Measurements from ENCODE around the gene DNAJC5.

DNAJC5 gene

DNA sequence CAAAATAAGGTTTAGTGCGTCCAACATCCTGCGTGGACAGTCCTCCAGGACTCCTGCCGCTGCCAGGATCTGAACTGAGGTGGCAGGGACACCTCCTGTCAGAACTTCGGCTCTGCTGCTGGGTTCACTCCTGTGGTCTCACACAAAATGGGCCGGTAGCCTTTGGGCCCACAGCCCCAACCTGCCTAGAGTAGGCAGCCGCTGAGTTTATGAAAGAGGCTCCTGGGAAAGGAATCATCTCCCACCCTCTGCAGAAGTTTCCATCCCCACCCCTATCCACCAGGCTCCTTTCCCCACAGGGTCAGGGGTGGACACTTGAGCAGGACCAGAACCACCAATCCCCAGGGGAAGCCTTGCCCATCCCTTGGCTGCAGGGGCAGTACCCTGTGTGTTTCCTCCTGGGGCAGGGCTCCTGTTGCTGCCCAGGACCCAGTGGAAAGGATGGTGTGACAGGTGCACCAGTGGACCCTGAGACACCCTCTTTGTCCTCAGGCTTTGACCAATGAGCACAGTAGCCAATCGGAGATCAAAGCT, 35.7 kb upstream of the DNAJC5 start:
- H3K56ac ChIP-seq (ENCODE audit: low read length), result peak overlapping the region; percentile 73
- no peaks in the 10 kb centered on the region for H3K27me3 ChIP-seq (ENCODE audit: insufficient read depth, low read length, poor library complexity)
- H3K36me3 ChIP-seq (ENCODE audit: control insufficient read depth, insufficient read depth, low read length), result no peaks in the 10 kb centered on the region
- H2BK5ac ChIP-seq (ENCODE audit: low read length), result no peak overlapping the region
- no peak overlapping the region for H3K23ac ChIP-seq (ENCODE audit: low read length)
- no peak overlapping the region for H4K8ac ChIP-seq (ENCODE audit: low read depth, low read length)
- H3K27ac ChIP-seq (ENCODE audit: low read depth, low read length), result no peak overlapping the region
- H3K4me3 ChIP-seq (ENCODE audit: low read length), result no peak overlapping the region
- H3K4me1 ChIP-seq (ENCODE audit: control insufficient read depth, low read depth, low read length), result peaks cover 4% of the 10 kb centered on the region
- no CpG with 5 or more reads among the region's 7 CpGs for WGBS (ENCODE audit: extremely low coverage, insufficient coverage, low lambda C conversion rate)
- H3K4ac ChIP-seq (ENCODE audit: low read depth, low read length), result no peak overlapping the region
- H4K5ac ChIP-seq (ENCODE audit: low read length), result no peak overlapping the region
- DNase-seq, result no peak
- H3K79me2 ChIP-seq (ENCODE audit: control insufficient read depth, insufficient read depth, low read length), result no peaks in the 10 kb centered on the region
- no peak overlapping the region for H2BK15ac ChIP-seq (replicated peaks; ENCODE audit: low read depth)
- no peak overlapping the region for H3K18ac ChIP-seq (ENCODE audit: low read length)
- H2BK120ac ChIP-seq (ENCODE audit: low read depth, low read length), result no peak overlapping the region
- peak overlapping the region; percentile 50 for H3K9ac ChIP-seq (ENCODE audit: low read length)
- H3K79me1 ChIP-seq (ENCODE audit: low read length), result peaks cover 5% of the 10 kb centered on the region
- no peak overlapping the region for H2AK5ac ChIP-seq (ENCODE audit: low read length)
- H3K4me2 ChIP-seq (ENCODE audit: low read length), result no peak overlapping the region

DNA sequence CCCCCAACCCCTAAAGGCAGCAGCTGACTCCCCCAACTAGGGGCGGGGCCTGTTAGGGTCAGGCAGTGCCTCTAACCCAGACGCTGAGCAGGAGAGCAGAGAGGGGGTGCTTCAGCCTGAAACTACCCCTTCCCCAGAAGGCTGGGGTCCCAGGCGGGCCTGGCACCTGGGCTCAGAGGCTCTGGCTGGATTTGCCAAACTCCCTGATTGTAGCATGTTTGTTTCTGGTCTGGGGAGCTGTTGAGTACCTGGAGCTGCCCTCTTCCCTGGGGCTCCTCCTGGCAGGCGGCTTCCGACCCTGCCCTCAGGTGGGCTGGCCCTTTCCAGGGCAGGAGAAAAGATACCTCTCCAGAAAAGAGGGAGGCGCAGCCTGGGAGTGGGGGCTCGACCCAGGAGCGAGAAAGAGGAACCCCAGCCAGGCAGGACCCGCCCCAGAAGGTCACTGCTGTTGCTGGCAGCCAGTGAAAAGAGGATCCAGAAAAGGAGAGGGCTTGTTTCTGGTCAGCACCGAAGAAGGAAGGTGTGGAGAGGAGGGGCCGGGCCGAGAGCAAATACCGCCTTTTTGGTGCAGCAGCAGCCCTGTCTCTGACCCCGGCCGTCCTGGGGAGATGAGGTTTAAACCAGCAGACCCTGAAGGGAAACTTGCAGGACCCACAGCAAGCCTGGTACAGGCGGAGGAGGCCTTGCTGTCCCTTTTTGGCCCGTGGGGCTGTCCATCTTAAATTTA, 34.4 kb upstream of the DNAJC5 start:
- Histone ChIP-seq H3K27ac (ENCODE audit: low read depth, low read length) (no peak overlapping the region), H3K4me3 (ENCODE audit: low read length) (no peak overlapping the region), H2AK5ac (ENCODE audit: low read length) (no peak overlapping the region), H3K9ac (ENCODE audit: low read length) (no peak overlapping the region), H3K27me3 (ENCODE audit: insufficient read depth, low read length, poor library complexity) (no peaks in the 10 kb centered on the region), H4K8ac (ENCODE audit: low read depth, low read length) (no peak overlapping the region), H4K5ac (ENCODE audit: low read length) (no peak overlapping the region), H3K18ac (ENCODE audit: low read length) (no peak overlapping the region), H3K23ac (ENCODE audit: low read length) (no peak overlapping the region), H2BK5ac (ENCODE audit: low read length) (no peak overlapping the region), H3K79me2 (ENCODE audit: control insufficient read depth, insufficient read depth, low read length) (peaks cover 3% of the 10 kb centered on the region), H2BK120ac (ENCODE audit: low read depth, low read length) (no peak overlapping the region), H3K56ac (ENCODE audit: low read length) (peak overlapping the region; percentile 34), H3K4ac (ENCODE audit: low read depth, low read length) (no peak overlapping the region), H2BK15ac (replicated peaks; ENCODE audit: low read depth) (no peak overlapping the region), H3K79me1 (ENCODE audit: low read length) (peaks cover 6% of the 10 kb centered on the region), H3K4me1 (ENCODE audit: control insufficient read depth, low read depth, low read length) (no peaks in the 10 kb centered on the region), H3K36me3 (ENCODE audit: control insufficient read depth, insufficient read depth, low read length) (no peaks in the 10 kb centered on the region), H3K4me2 (ENCODE audit: low read length) (no peak overlapping the region)
- no CpG with 5 or more reads among the region's 17 CpGs for WGBS (ENCODE audit: extremely low coverage, insufficient coverage, low lambda C conversion rate)
- DNase-seq, result no peak

DNA sequence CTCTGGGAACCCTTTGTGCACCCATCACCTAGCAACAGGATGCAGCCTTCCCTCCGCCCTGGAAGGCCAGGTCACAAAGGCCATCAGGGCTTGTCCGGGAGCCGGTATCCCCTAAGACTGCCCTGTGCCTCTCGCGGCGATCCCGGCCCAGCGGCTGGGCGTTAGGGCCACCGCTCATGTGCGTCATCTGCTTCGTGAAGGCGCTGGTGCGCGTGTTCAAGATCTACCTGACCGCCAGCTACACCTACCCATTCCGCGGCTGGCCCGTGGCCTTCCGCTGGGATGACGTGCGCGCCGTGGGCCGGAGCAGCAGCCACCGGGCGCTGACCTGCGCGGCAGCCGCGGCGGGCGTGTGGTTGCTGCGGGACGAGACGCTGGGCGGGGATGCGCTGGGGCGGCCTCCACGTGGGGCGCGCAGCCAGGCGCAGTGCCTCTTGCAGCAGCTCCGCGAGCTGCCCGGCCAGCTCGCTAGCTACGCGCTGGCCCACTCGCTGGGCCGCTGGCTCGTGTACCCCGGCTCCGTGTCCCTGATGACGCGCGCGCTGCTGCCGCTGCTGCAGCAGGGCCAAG, 33.5 kb upstream of the DNAJC5 start, which contains the start of gene ABHD16B:
TSS of gene ABHD16B (plus strand) at position 134 of the 570 bp plus-strand sequence. CDS start at position 177, 43 bp downstream.
- H3K79me2 ChIP-seq (ENCODE audit: control insufficient read depth, insufficient read depth, low read length), result peaks cover 11% of the 10 kb centered on the region
- H3K56ac ChIP-seq (ENCODE audit: low read length), result peak within 1 kb of the TSS; percentile 34
- no peak within 1 kb of the TSS for H3K18ac ChIP-seq (ENCODE audit: low read length)
- no peak within 1 kb of the TSS for H4K8ac ChIP-seq (ENCODE audit: low read depth, low read length)
- H3K4me1 ChIP-seq (ENCODE audit: control insufficient read depth, low read depth, low read length), result no peaks in the 10 kb centered on the region
- no peaks in the 10 kb centered on the region for H3K36me3 ChIP-seq (ENCODE audit: control insufficient read depth, insufficient read depth, low read length)
- H2BK5ac ChIP-seq (ENCODE audit: low read length), result no peak within 1 kb of the TSS
- no peak within 1 kb of the TSS for H2BK15ac ChIP-seq (replicated peaks; ENCODE audit: low read depth)
- H3K9ac ChIP-seq (ENCODE audit: low read length), result no peak within 1 kb of the TSS
- no peak within 1 kb of the TSS for H3K4ac ChIP-seq (ENCODE audit: low read depth, low read length)
- DNase-seq, result no peak
- no peaks in the 10 kb centered on the region for H3K27me3 ChIP-seq (ENCODE audit: insufficient read depth, low read length, poor library complexity)
- no CpG with 5 or more reads among the region's 59 CpGs for WGBS (ENCODE audit: extremely low coverage, insufficient coverage, low lambda C conversion rate)
- no peak within 1 kb of the TSS for H2BK120ac ChIP-seq (ENCODE audit: low read depth, low read length)
- peaks cover 9% of the 10 kb centered on the region for H3K79me1 ChIP-seq (ENCODE audit: low read length)
- H4K5ac ChIP-seq (ENCODE audit: low read length), result no peak within 1 kb of the TSS
- no peak within 1 kb of the TSS for H3K23ac ChIP-seq (ENCODE audit: low read length)
- H3K4me2 ChIP-seq (ENCODE audit: low read length), result no peak within 1 kb of the TSS
- no peak within 1 kb of the TSS for H2AK5ac ChIP-seq (ENCODE audit: low read length)
- no peak within 1 kb of the TSS for H3K27ac ChIP-seq (ENCODE audit: low read depth, low read length)
- no peak within 1 kb of the TSS for H3K4me3 ChIP-seq (ENCODE audit: low read length)

DNA sequence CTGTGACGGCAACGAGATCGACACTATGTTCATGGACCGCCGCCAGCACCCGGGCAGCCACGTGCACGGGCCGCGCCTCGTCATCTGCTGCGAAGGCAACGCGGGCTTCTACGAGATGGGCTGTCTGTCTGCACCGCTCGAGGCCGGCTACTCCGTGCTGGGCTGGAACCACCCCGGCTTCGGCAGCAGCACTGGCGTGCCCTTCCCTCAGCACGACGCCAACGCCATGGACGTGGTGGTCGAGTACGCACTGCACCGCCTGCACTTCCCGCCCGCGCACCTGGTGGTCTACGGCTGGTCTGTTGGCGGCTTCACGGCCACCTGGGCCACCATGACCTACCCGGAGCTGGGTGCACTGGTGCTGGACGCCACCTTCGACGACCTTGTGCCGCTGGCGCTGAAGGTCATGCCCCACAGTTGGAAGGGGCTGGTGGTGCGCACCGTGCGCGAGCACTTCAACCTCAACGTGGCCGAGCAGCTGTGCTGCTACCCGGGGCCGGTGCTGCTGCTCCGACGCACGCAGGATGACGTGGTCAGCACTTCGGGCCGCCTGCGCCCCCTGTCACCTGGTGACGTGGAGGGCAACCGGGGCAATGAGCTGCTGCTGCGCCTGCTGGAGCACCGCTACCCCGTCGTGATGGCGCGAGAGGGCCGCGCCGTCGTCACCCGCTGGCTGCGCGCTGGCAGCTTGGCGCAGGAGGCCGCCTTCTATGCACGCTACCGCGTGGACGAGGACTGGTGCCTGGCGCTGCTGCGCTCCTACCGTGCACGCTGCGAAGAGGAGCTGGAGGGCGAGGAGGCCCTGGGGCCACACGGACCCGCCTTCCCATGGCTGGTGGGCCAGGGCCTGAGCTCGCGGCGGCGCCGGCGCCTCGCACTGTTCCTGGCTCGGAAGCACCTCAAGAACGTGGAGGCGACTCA, 32.7 kb upstream of the DNAJC5 start:
- Histone ChIP-seq H3K36me3 (ENCODE audit: control insufficient read depth, insufficient read depth, low read length) (no peaks in the 10 kb centered on the region), H2BK15ac (replicated peaks; ENCODE audit: low read depth) (no peak overlapping the region), H3K4me1 (ENCODE audit: control insufficient read depth, low read depth, low read length) (no peaks in the 10 kb centered on the region), H2BK120ac (ENCODE audit: low read depth, low read length) (no peak overlapping the region), H4K5ac (ENCODE audit: low read length) (no peak overlapping the region), H3K4ac (ENCODE audit: low read depth, low read length) (no peak overlapping the region), H2AK5ac (ENCODE audit: low read length) (no peak overlapping the region), H3K18ac (ENCODE audit: low read length) (no peak overlapping the region), H3K23ac (ENCODE audit: low read length) (no peak overlapping the region), H3K4me3 (ENCODE audit: low read length) (no peak overlapping the region), H2BK5ac (ENCODE audit: low read length) (no peak overlapping the region), H3K9ac (ENCODE audit: low read length) (no peak overlapping the region), H3K56ac (ENCODE audit: low read length) (no peak overlapping the region), H3K79me2 (ENCODE audit: control insufficient read depth, insufficient read depth, low read length) (peaks cover 17% of the 10 kb centered on the region), H4K8ac (ENCODE audit: low read depth, low read length) (no peak overlapping the region), H3K27me3 (ENCODE audit: insufficient read depth, low read length, poor library complexity) (no peaks in the 10 kb centered on the region), H3K4me2 (ENCODE audit: low read length) (no peak overlapping the region), H3K27ac (ENCODE audit: low read depth, low read length) (no peak overlapping the region), H3K79me1 (ENCODE audit: low read length) (peaks cover 9% of the 10 kb centered on the region)
- no peak for DNase-seq
- no CpG with 5 or more reads among the region's 95 CpGs for WGBS (ENCODE audit: extremely low coverage, insufficient coverage, low lambda C conversion rate)

DNA sequence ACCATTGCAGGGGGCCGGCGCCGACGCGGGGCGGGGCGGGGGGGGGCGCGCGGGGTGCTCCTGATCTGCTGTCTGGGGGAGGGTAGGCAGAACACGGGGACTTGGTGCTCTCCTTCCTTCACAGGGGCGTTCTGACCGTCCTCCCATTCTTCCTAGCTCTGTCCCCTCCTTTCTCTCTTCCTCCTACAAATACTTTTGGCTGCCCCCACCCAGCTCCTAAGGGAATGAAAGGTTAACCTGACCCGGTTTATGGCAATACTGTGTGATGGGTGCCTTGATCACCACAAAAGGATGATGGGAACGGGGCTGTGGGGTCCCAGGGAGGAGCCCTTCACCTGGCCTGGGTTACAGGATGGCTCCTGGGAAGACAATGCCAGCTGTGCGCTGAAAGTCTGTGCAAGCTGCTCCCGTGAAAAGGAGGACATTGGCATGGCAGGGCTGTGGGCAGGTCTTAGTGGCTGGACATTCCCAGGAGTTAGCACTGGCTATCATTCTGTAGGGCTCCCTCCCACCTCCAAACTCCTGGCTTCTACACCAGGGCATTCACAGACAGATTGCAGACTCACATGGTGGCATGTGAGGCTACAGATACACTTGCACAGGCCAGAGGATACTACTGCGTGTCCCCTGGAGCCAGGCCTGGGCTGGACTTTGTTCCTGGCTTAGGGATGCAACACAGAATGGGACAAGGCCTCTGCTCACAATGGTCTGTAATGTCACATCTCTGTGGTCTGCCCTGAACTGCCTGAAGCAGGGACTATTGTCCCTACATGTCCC, 31.7 kb upstream of the DNAJC5 start:
- Histone ChIP-seq H3K4me1 (ENCODE audit: control insufficient read depth, low read depth, low read length) (no peaks in the 10 kb centered on the region), H3K79me1 (ENCODE audit: low read length) (peaks cover 9% of the 10 kb centered on the region), H3K23ac (ENCODE audit: low read length) (no peak overlapping the region), H3K79me2 (ENCODE audit: control insufficient read depth, insufficient read depth, low read length) (peaks cover 22% of the 10 kb centered on the region), H3K4ac (ENCODE audit: low read depth, low read length) (no peak overlapping the region), H3K9ac (ENCODE audit: low read length) (peak overlapping the region; percentile 94), H2BK120ac (ENCODE audit: low read depth, low read length) (no peak overlapping the region), H3K56ac (ENCODE audit: low read length) (peak overlapping the region; percentile 89), H3K4me3 (ENCODE audit: low read length) (no peak overlapping the region), H3K18ac (ENCODE audit: low read length) (no peak overlapping the region), H3K27ac (ENCODE audit: low read depth, low read length) (no peak overlapping the region), H4K8ac (ENCODE audit: low read depth, low read length) (no peak overlapping the region), H2AK5ac (ENCODE audit: low read length) (no peak overlapping the region), H4K5ac (ENCODE audit: low read length) (no peak overlapping the region), H2BK15ac (replicated peaks; ENCODE audit: low read depth) (no peak overlapping the region), H3K4me2 (ENCODE audit: low read length) (no peak overlapping the region), H2BK5ac (ENCODE audit: low read length) (no peak overlapping the region), H3K27me3 (ENCODE audit: insufficient read depth, low read length, poor library complexity) (no peaks in the 10 kb centered on the region), H3K36me3 (ENCODE audit: control insufficient read depth, insufficient read depth, low read length) (no peaks in the 10 kb centered on the region)
- no CpG with 5 or more reads among the region's 18 CpGs for WGBS (ENCODE audit: extremely low coverage, insufficient coverage, low lambda C conversion rate)
- no peak for DNase-seq
